Lower lobe of right lung (tissue), 2 donors: Measurements from ENCODE around the gene PSMA6. TPM values are rescaled to one million over a fixed set of nuclear protein-coding genes. Genes with fewer than 3 reads are reported as not detected.
"Not testable (repeated sequence)": the region's sequence is repeated elsewhere in the genome, so short reads cannot be mapped to it uniquely, and the experiment has no call there.

Source experiments
- ATAC-seq, 2 donors: fragments of 200-7000 bp; cut with Tn5 transposase; one replicate each; pipeline ENCODE4 v1.9.1; 2020 to 2022; ENCODE audit warnings: mild to moderate bottlenecking in 2 of 2, moderate library complexity in 2 of 2
- DNase-seq: peaks from one replicate; pipeline ENCODE4 v3.0.0-alpha.2; 2020
- H3K27ac ChIP-seq: fragments of 200-600 bp; one replicate; pipeline ENCODE4 v1.8.0; 2022
- H3K27me3 ChIP-seq: fragments of 200-600 bp; one replicate; pipeline ENCODE4 v1.8.0; 2022; ENCODE audit warnings: low read depth
- H3K36me3 ChIP-seq: fragments of 200-600 bp; one replicate; pipeline ENCODE4 v1.8.0; 2022; ENCODE audit warnings: mild to moderate bottlenecking
- H3K4me1 ChIP-seq: fragments of 200-600 bp; one replicate; pipeline ENCODE4 v1.8.0; 2022
- H3K4me3 ChIP-seq: fragments of 200-600 bp; one replicate; pipeline ENCODE4 v1.8.0; 2022; ENCODE audit warnings: mild to moderate bottlenecking
- H3K9me3 ChIP-seq: fragments of 200-600 bp; one replicate; pipeline ENCODE4 v1.8.0; 2022
- intact Hi-C: fragments of 100-400 bp; cut with DNase I; formaldehyde crosslinking; loops from one replicate; pipeline ENCODE4 v1.11.0; 2022
- total RNA-seq: library from RNA; stranded (reverse); fragmentation: NEBNext Ultra II Directional; extraction: Animal tissue kit (Norgen Biotek cat#: 25700); gene quantifications from one replicate; pipeline ENCODE4 v1.2.1, GENCODE V29; 2021
- TF ChIP-seq, protein P1 (sequence below): fragments of 200-600 bp; IDR thresholded peaks from one replicate; pipeline ENCODE4 v1.8.0; 2022; ENCODE audit warnings: antibody characterized with exemption, mild to moderate bottlenecking
- donor health status: DM: no; HTN: yes; CAD: no; lungs with severe emphysema.

Gene PSMA6
- total RNA-seq, 1 donor from 2014 or later, result 159 TPM

DNA sequence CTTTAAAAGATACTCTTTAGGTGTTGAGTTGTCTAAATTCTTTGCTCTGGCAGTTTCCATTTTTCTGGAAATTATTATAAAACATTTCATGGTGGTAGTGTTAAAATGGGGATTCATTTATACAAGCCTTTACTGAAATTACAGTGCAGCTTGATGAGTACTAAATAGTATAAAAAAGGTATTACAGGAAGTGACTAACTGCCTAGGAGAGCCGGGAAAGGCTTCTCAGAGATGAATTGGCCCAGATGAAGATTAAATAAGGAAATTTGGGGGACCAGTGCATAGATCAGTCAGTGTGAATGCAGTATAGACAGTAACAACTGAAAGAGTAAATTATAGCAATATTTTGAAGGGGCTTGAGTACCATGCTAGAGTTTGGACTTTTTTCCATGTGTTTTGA lies 7.5 kb downstream of the PSMA6 start:
- Histone ChIP-seq H3K4me1 (peaks cover 81% of the 10 kb centered on the region), H3K4me3 (no peak overlapping the region), H3K27ac (no peak overlapping the region), H3K36me3 (peaks cover 5% of the 10 kb centered on the region), H3K9me3 (no peaks in the 10 kb centered on the region), H3K27me3 (no peaks in the 10 kb centered on the region)
- intact Hi-C loops, result no loop called here
- TF ChIP-seq, protein P1, sequence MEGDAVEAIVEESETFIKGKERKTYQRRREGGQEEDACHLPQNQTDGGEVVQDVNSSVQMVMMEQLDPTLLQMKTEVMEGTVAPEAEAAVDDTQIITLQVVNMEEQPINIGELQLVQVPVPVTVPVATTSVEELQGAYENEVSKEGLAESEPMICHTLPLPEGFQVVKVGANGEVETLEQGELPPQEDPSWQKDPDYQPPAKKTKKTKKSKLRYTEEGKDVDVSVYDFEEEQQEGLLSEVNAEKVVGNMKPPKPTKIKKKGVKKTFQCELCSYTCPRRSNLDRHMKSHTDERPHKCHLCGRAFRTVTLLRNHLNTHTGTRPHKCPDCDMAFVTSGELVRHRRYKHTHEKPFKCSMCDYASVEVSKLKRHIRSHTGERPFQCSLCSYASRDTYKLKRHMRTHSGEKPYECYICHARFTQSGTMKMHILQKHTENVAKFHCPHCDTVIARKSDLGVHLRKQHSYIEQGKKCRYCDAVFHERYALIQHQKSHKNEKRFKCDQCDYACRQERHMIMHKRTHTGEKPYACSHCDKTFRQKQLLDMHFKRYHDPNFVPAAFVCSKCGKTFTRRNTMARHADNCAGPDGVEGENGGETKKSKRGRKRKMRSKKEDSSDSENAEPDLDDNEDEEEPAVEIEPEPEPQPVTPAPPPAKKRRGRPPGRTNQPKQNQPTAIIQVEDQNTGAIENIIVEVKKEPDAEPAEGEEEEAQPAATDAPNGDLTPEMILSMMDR, result no peak
- DNase-seq (no peak), ATAC-seq (no peak)

DNA sequence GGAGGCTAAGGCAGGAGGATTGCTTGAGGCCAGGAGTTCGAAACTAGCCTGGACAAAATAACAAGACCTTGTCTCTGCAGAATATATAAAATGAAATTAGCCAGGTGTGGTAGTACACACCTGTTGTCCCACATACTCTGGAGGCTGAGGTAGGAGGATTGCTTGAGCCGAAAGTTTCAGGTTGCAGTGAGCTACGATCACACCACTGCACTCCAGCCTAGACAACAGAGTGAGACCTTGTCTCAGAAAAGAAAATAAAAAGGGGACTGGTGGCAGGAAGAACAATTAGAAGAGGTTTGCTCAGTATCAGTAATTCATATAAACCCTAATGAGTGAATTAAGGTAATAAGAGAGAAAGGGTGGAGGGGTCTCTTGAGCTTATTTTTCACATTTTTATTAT lies 8.0 kb downstream of the PSMA6 start:
- H3K4me1 ChIP-seq, result peaks cover 75% of the 10 kb centered on the region
- ATAC-seq (no peak), DNase-seq (no peak)
- no peak overlapping the region for H3K27ac ChIP-seq
- no peak overlapping the region for H3K4me3 ChIP-seq
- intact Hi-C loops, result no loop called here
- peaks cover 5% of the 10 kb centered on the region for H3K36me3 ChIP-seq
- H3K27me3 ChIP-seq, result no peaks in the 10 kb centered on the region
- H3K9me3 ChIP-seq, result no peaks in the 10 kb centered on the region
- TF ChIP-seq, protein P1, result no peak

DNA sequence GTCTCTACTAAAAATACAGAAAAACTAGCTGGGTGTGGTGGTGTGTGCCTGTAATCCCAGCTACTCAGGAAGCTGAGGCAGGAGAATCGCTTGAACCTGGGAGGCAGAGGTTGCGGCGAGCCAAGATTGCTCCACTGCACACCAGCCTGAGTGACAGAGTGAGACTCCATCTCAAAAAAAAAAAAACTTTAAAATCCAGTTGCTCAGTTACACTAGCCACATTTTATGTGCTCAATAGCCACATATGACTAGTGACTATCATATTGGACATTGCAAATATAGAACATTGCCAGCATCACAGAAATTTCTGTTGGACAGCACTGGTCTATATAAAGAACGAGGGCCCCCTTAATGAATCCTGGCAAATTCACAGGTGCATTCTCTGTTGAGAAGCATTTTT lies 9.2 kb downstream of the PSMA6 start:
- H3K27me3 ChIP-seq, intact Hi-C loops, H3K36me3 ChIP-seq, H3K27ac ChIP-seq, ATAC-seq, DNase-seq, H3K4me3 ChIP-seq, H3K9me3 ChIP-seq: not testable (repeated sequence)
- peaks cover 64% of the 10 kb centered on the region for H3K4me1 ChIP-seq

DNA sequence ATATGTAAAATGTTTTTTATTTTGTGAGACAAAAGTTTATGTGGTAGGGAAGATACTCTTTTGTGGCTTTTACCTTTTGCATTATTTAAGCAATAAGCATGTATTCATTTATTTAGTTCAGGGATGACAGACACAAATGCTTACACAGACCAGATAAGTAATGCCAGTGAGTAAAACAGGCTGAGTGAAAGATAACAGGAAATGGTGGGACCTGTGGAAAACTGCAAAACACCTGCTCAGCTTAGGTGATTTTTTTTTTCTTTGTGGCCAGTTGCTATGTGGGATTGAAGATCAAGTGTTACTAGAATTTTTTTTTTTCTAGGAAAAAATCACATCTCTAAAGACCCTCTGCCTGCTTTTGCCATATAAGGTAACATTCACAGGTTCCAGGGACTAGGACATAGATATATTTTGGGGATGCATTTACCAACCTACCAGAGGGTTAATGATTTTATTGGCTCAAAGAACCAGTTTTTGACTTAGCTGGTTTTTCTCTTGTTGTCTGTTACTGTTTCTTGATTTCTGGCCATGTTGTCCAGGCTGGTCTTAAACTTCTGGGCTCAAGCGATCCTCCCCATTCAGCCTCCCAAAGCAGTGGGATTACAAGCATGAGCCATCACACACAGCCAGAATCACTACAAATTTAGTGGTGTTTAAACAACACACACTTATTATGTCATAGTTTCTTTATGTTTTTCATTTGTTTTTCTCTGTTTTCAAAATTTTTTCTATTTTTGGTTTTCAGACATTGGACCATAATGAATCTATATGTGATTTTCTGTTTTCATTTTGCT lies 9.8 kb downstream of the PSMA6 start:
- intact Hi-C loops, result no loop called here
- no peak overlapping the region for H3K4me3 ChIP-seq
- no peak overlapping the region for H3K27ac ChIP-seq
- DNase-seq, result no peak
- no peaks in the 10 kb centered on the region for H3K27me3 ChIP-seq
- TF ChIP-seq, protein P1, result no peak
- peaks cover 5% of the 10 kb centered on the region for H3K36me3 ChIP-seq
- H3K4me1 ChIP-seq, result peaks cover 58% of the 10 kb centered on the region
- no peaks in the 10 kb centered on the region for H3K9me3 ChIP-seq
- no peak for ATAC-seq

DNA sequence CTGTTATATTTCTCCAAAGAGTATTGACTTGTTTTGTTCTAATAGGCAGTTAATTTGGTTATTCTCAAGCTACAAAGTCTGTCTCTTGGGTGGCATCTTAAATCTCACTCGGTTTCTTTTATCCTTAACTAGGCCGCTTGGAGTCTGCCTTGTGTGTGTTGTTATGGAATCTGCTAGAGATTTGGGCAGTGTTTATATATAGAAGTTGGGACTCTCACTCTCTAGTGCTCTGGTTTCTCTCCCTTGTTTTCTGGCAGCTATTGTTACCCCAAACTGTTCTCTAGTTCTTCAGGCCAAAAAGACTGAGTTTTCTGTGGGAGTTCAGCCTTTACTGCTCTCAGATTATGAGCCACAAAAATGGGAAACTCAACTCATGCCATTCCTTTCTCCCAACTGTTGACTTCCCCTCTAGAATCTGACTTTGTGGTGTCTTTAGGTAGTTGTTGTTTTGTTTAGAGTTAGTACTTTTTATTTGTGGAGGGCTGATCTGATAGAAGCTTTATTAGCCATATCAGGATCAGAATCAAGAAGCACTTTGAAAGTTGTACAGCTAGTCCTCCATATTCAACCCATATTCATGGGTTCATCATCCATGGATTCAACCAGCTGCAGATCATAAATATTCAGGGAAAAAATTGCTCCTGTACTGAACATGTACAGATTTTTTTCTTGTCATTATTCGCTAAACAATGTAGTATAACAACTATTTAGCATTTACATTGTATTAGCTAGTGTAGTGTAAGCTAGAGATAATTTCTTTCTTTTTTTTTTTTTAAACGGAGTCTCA lies 11.2 kb downstream of the PSMA6 start:
- peaks cover 12% of the 10 kb centered on the region for H3K36me3 ChIP-seq
- DNase-seq, result no peak
- H3K27ac ChIP-seq, result no peak overlapping the region
- intact Hi-C loops, result no loop called here
- H3K4me3 ChIP-seq, result no peak overlapping the region
- ATAC-seq, result no peak
- H3K9me3 ChIP-seq, result no peaks in the 10 kb centered on the region
- TF ChIP-seq, protein P1, result no peak
- H3K27me3 ChIP-seq, result no peaks in the 10 kb centered on the region
- H3K4me1 ChIP-seq, result peaks cover 45% of the 10 kb centered on the region
